Endodermal cell (in vitro differentiated cells): ENCODE results near the gene NISCH. TPM values are rescaled to one million over a fixed set of nuclear protein-coding genes. Genes with fewer than 3 reads are reported as not detected.
A peak's percentile ranks its signal among the peaks of the same experiment; 100 is the strongest.

Experiments used
- DNase-seq: peaks from one replicate; pipeline ENCODE4 v3.0.0-alpha.2; 2017
- H3K27ac ChIP-seq: 2 replicates; pipeline ENCODE4 v1.5.1; 2013; ENCODE audit warnings: mild to moderate bottlenecking, low read depth, low read length, moderate library complexity
- H3K27me3 ChIP-seq: 2 replicates; pipeline ENCODE4 v1.6.1; 2013; ENCODE audit warnings: mild to moderate bottlenecking, low read length, moderate library complexity; ENCODE audit not compliant: insufficient read depth, control insufficient read depth, poor library complexity, severe bottlenecking
- H3K36me3 ChIP-seq: 2 replicates; pipeline ENCODE4 v1.7.0; 2013; ENCODE audit warnings: mild to moderate bottlenecking, low read length, moderate library complexity; ENCODE audit not compliant: control insufficient read depth, insufficient read depth
- H3K4me1 ChIP-seq: one replicate; pipeline ENCODE4 v1.7.0; 2013; ENCODE audit warnings: low read length; ENCODE audit not compliant: control insufficient read depth, insufficient read depth
- H3K4me3 ChIP-seq: 2 replicates; pipeline ENCODE4 v1.5.1; 2013; ENCODE audit warnings: mild to moderate bottlenecking, low read length, moderate library complexity
- H3K9ac ChIP-seq: 2 replicates; pipeline ENCODE4 v1.6.1; 2013; ENCODE audit warnings: mild to moderate bottlenecking, low read length, moderate library complexity; ENCODE audit not compliant: poor library complexity, severe bottlenecking; ENCODE audit errors: extremely low read depth
- H3K9me3 ChIP-seq: 2 replicates; pipeline ENCODE4 v1.6.1; 2013; ENCODE audit warnings: mild to moderate bottlenecking, low read length, moderate library complexity; ENCODE audit not compliant: control insufficient read depth
- H3K27ac Mint-ChIP-seq: 2 replicates; pipeline ENCODE4 v1.8.0; 2020; ENCODE audit warnings: mixed read lengths
- H3K27me3 Mint-ChIP-seq: 2 replicates; pipeline ENCODE4 v1.8.0; 2021; ENCODE audit warnings: mild to moderate bottlenecking, mixed read lengths; ENCODE audit not compliant: insufficient read depth
- H3K36me3 Mint-ChIP-seq: 2 replicates; pipeline ENCODE4 v1.8.0; 2020; ENCODE audit warnings: low read depth, mixed read lengths
- H3K4me1 Mint-ChIP-seq: 2 replicates; pipeline ENCODE4 v1.8.0; 2020; ENCODE audit warnings: mixed read lengths
- H3K4me3 Mint-ChIP-seq: 2 replicates; pipeline ENCODE4 v1.8.0; 2020; ENCODE audit warnings: mild to moderate bottlenecking, moderate library complexity, mixed read lengths
- H3K9me3 Mint-ChIP-seq: 2 replicates; pipeline ENCODE4 v1.8.0; 2020; ENCODE audit warnings: mild to moderate bottlenecking, mixed read lengths
- CTCF ChIP-seq: fragments of 200-600 bp; sonication (generic); conservative IDR thresholded peaks from 2 replicates; pipeline ENCODE4 v1.5.0; 2021; ENCODE audit warnings: antibody characterized with exemption, mild to moderate bottlenecking
- WGBS, 2 experiments: methylation state at CpG; one replicate each; pipeline versions ENCODE4 v1.1.5 to v1.1.7; 2013; ENCODE audit warnings: missing lambda C conversion rate in 2 of 2, mixed read lengths in 1 of 2; ENCODE audit not compliant: insufficient coverage in 1 of 2, insufficient read length in 1 of 2; 5-methylcytosine and 5-hydroxymethylcytosine counted together
- total RNA-seq, 2 donors: library from RNA; stranded (reverse); fragmentation: NEBNext Ultra II Directional in 1 of 2; extraction: Animal tissue kit (Norgen Biotek cat#: 25700) in 1 of 2; gene quantifications; 2 replicates in 1 of 2; 3 replicates in 1 of 2; pipeline ENCODE4 v1.2.1, GENCODE V29; 2021

NISCH gene
- total RNA-seq, 2 donors from 2014 or later = 151 to 156 TPM

- no peaks in the 10 kb centered on the region for H3K9me3 Mint-ChIP-seq
- H3K4me1 ChIP-seq = peaks cover 5% of the 10 kb centered on the region
- peaks cover 18% of the 10 kb centered on the region for H3K4me1 Mint-ChIP-seq
- DNase-seq = no peak
- H3K27ac ChIP-seq = no peak overlapping the region
- H3K36me3 ChIP-seq = no peaks in the 10 kb centered on the region
- 78 to 95% methylated on average over 2 of the region's 2 CpGs for WGBS, 2 experiments
- no peaks in the 10 kb centered on the region for H3K9me3 ChIP-seq
- H3K36me3 Mint-ChIP-seq = peaks cover 8% of the 10 kb centered on the region
- no peak overlapping the region for H3K9ac ChIP-seq
- no peaks in the 10 kb centered on the region for H3K27me3 Mint-ChIP-seq
- no peaks in the 10 kb centered on the region for H3K27me3 ChIP-seq
- no peak overlapping the region for H3K27ac Mint-ChIP-seq
- no peak for TF ChIP-seq CTCF
- no peak overlapping the region for H3K4me3 ChIP-seq
- no peak overlapping the region for H3K4me3 Mint-ChIP-seq
These were observed 35.0 kb upstream of the NISCH start for GRCh38 chr3:52420388-52420787.

- Mint-ChIP-seq H3K9me3 (no peaks in the 10 kb centered on the region), H3K4me1 (peaks cover 18% of the 10 kb centered on the region), H3K27ac (peak overlapping the region; percentile 20), H3K4me3 (no peak overlapping the region), H3K36me3 (no peaks in the 10 kb centered on the region), H3K27me3 (no peaks in the 10 kb centered on the region)
- Histone ChIP-seq H3K36me3 (no peaks in the 10 kb centered on the region), H3K9me3 (no peaks in the 10 kb centered on the region), H3K27me3 (no peaks in the 10 kb centered on the region), H3K9ac (no peak overlapping the region), H3K27ac (no peak overlapping the region), H3K4me3 (no peak overlapping the region), H3K4me1 (peaks cover 5% of the 10 kb centered on the region)
- no peak for TF ChIP-seq CTCF
- 92% methylated on average over 2 to 3 of the region's 3 CpGs for WGBS, 2 experiments
- DNase-seq = no peak
These were observed 32.7 kb upstream of the NISCH start for GRCh38 chr3:52422669-52423068.

- WGBS, 2 experiments = 71 to 88% methylated on average over 4 to 5 of the region's 5 CpGs
- DNase-seq = no peak
- Histone ChIP-seq H3K4me3 (no peak overlapping the region), H3K27ac (no peak overlapping the region), H3K27me3 (no peaks in the 10 kb centered on the region), H3K9me3 (no peaks in the 10 kb centered on the region), H3K36me3 (no peaks in the 10 kb centered on the region), H3K9ac (no peak overlapping the region), H3K4me1 (peaks cover 5% of the 10 kb centered on the region)
- no peaks in the 10 kb centered on the region for H3K9me3 Mint-ChIP-seq
- no peaks in the 10 kb centered on the region for H3K36me3 Mint-ChIP-seq
- peak overlapping the region; percentile 20 for H3K27ac Mint-ChIP-seq
- no peaks in the 10 kb centered on the region for H3K27me3 Mint-ChIP-seq
- TF ChIP-seq CTCF = no peak
- no peak overlapping the region for H3K4me3 Mint-ChIP-seq
- peaks cover 18% of the 10 kb centered on the region for H3K4me1 Mint-ChIP-seq
These were observed 32.2 kb upstream of the NISCH start for GRCh38 chr3:52423173-52423572.
